HG02870 (cell line): ENCODE data around the gene RAD9B.
A peak's percentile ranks its signal among the peaks of the same experiment; 100 is the strongest.
"Not testable (repeated sequence)": the region's sequence is repeated elsewhere in the genome, so short reads cannot be mapped to it uniquely, and the experiment has no call there.

Source experiments
- ATAC-seq: cut with Tn5 transposase; IDR thresholded peaks from one replicate; pipeline ENCODE4 v1.9.1; 2021; ENCODE audit warnings: mild to moderate bottlenecking, moderate library complexity; ENCODE audit not compliant: unreplicated experiment

Gene RAD9B

GRCh38 chr12:110501752-110502738 is at the start of gene RAD9B, which contains the start of gene VPS29:
TSS of gene RAD9B (plus strand) at chr12:110502331. CDS start at chr12:110502338, 7 bp downstream.
TSS of gene VPS29 (minus strand) at chr12:110502111. CDS start at chr12:110502051, 60 bp downstream.
- peak; percentile 86 for ATAC-seq

- ATAC-seq: no peak
Observed at GRCh38 chr12:110453569-110454296, 48.4 kb upstream of the RAD9B start.

DNA sequence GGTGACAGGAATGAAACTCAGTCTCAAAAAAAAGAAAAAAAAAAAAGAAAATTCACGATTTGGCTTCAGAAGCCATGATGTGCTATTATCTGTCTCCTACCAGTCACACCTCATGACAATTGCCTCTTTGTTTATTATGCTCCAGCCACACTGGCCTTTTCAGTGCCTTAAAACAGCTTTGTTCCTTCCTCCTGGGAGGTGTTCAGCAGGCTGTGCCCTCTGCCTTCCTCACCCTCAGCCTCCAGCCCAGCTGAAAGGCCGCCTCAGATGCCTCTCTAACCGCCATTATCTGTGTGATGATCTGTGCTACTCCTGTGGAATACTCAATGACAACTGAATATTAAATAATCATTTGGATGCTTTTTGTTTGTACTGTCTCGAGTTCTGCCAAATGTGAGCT is 43.4 kb upstream of the RAD9B start:
- no peak for ATAC-seq

- not testable (repeated sequence) for ATAC-seq
Observed at GRCh38 chr12:110461189-110461588, 40.9 kb upstream of the RAD9B start.

DNA sequence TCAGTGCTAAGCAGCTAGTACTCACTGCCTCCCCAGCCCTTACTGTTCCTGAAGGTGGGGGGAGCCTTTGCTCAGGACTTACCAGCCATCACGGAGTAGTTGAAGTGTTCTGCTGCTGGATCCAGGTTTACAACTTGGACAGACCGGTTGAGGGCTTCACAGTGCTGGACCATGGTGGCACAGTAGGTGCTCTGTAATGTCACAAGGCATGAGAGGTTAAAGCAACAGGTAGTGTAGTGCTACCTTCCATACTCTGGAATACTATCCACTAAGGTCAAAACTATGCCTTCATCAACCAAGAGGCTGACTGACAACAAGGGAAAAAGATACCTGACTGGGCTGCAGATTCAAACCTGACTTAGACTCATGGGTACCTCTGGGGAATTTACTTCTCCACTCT is 37.1 kb upstream of the RAD9B start:
- no peak for ATAC-seq

GRCh38 chr12:110465765-110466164 is 36.4 kb upstream of the RAD9B start:
- not testable (repeated sequence) for ATAC-seq

DNA sequence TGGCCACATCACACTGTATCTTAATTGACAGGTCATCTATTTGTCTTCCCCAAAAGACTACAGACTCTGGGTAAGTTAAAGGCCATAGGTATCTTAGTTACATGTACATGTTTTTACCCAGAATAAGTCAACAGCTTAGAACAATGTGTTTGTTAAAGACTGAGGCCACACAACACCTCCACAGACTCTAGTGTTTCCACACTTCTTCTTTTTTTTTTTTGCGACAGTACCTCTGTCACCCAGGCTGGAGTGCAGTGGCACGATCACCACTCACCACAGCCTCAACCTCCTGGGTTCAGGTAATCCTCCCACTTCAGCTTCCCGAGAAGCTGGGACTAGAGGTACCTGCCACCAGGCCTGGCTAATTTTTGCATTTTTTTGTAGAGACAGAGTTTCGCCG is 35.3 kb upstream of the RAD9B start:
- no peak for ATAC-seq

DNA sequence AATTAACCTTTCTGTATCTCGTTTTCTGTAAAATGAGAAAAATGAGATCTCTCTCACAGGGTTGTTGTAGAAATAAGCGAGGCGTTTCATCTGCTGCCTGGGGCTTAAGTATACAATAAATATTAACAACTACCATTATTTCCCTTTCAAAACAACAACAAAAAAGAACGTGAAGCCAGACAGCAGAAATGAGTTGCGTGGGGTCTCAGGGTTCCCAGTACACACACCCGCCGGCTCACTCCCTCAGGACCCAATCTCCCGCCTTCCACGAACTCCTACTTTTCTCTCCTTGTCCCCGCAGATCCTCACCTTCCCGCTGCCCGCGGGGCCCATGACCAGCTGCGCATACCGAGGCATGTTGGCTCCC is 34.3 kb upstream of the RAD9B start:
- ATAC-seq: no peak

- ATAC-seq: peak; percentile 66
Observed at GRCh38 chr12:110468214-110469048, 33.7 kb upstream of the RAD9B start, which contains the start of the genes FAM216A and GPN3. TSS of gene FAM216A (plus strand) at chr12:110468845. CDS start at chr12:110468876, 31 bp downstream. TSS of gene GPN3 (minus strand) at chr12:110468257. CDS start at chr12:110468203, 54 bp downstream.

DNA sequence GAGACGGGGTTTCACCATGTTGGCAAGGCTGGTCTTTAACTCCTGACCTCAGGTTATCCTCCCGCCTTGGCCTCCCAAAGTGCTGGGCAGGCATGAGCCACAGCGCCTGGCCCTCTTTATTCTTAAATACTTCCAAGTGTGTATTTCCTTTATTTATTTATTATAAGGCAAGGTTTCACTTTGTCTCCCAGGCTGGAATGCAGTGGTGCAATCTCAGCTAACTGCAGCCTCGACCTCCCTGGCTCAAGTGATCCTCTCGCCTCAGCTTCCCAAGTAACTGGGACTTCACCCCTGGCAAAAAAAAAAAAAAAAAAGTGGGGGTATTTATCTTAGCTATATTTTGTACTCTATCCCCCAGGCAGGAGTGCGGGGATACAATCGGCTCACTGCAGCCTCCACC is 26.7 kb upstream of the RAD9B start:
- ATAC-seq: no peak

GRCh38 chr12:110498984-110499706 is 3.0 kb upstream of the RAD9B start:
- ATAC-seq: no peak

DNA sequence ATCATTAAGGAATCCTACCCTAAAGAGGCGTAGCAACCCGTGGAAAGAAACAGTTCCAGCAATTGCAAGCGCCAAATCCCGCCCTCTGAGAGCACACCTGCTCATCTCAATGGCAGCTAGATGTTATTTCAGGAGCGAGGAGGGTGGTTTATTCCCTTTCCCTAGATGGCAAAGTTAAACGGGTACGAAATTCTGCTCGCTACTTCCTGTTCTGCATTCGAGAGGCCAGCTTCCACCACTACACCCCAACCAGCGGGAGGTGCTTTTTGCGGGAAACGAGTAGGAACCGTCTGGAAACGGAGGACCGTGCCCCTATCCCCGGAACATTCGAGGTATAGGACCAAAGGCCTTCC is 756 bp upstream of the RAD9B start:
- ATAC-seq: peak; percentile 15

GRCh38 chr12:110503432-110503831 is 1.3 kb downstream of the RAD9B start:
- no peak for ATAC-seq

GRCh38 chr12:110505332-110505731 is 3.2 kb downstream of the RAD9B start:
- no peak for ATAC-seq

DNA sequence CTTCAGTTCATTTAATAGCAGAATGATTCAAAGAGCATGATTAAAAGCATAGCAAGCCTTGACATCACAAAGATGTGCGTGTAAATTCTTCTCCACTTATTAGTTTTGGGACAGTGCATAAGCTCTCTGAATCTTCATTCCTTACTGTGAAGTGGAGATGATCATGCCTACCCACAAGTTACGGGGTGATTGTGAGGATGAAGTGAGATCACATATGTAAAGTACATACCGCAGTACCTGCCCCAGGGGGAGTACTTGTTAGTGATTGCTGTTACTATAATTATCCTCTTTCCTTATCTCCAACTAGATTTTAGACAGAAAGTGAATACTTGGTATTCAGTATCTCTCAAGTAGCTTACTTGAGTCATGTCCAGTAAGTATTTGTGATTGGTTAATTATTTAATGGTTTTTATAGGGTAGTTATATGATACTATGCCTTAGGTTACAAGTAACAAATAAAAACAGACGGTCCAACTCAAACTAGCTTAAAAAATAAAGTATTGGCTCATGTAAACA is 6.0 kb downstream of the RAD9B start:
- ATAC-seq: no peak

DNA sequence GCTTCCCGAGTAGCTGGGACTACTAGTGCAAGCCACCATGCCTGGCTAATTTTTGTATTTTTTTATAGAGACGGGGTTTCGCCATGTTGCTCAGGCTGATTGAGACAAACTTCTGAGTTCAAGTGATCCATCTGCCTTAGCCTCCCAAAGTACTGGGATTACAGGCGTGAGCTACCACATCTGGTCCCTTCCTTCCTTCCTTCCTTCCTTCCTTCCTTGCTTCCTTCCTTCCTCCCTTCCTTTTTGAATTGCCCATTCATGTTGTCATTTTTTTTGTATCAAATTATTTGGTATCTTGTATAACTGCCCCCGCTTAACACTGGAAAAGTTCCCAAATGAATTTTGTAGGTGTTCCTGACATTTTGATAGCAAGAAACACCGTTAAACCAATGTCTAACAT is 11.7 kb downstream of the RAD9B start:
- no peak for ATAC-seq

GRCh38 chr12:110514363-110514762 is 12.2 kb downstream of the RAD9B start:
- ATAC-seq: no peak

DNA sequence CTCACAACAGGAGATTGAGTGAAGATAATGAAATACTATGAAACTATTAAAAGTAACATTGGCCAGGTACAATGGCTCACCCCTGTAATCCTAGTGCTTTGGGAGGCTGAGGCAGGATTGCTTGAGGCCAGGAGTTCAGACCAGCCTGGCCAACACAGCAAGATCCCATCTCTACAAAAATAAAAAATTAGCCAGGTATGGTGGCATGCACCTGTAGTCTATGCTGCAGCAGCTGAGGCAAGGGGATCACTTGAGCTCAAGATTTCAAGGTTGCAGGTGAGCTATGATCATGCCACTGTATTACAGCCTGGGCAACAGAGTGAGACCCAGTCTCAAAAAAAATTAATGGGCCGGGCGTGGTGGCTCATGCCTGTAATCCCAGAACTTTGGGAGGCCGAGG is 14.9 kb downstream of the RAD9B start:
- ATAC-seq: no peak

- not testable (repeated sequence) for ATAC-seq
Observed at GRCh38 chr12:110518014-110518413, 15.9 kb downstream of the RAD9B start.
